HL-60 (cell line): ENCODE results near the gene CBX8.

Source experiments
- DNase-seq, 2 experiments: peaks; one replicate each; pipeline ENCODE4 v3.0.0-alpha.2; 2010 to 2020; ENCODE audit warnings: low read depth in 1 of 2, low spot score in 1 of 2
- H3K27ac ChIP-seq: fragments of 250-450 bp; sonication (Bioruptor Pico); replicated peaks from 2 replicates; pipeline ENCODE4 v1.5.1; 2020; ENCODE audit warnings: mild to moderate bottlenecking, moderate library complexity
- H3K27me3 ChIP-seq: fragments of 250-450 bp; sonication (Bioruptor Pico); 2 replicates; pipeline ENCODE4 v1.5.1; 2021; ENCODE audit warnings: mild to moderate bottlenecking, moderate library complexity; ENCODE audit not compliant: insufficient read depth, poor library complexity, severe bottlenecking
- H3K4me3 ChIP-seq: replicated peaks from 2 replicates; pipeline ENCODE4 v1.5.1; 2011; ENCODE audit warnings: mild to moderate bottlenecking, control low read depth, low read length; ENCODE audit not compliant: insufficient read depth
- GABPA ChIP-seq: IDR thresholded peaks from 2 replicates; pipeline ENCODE4 v1.6.1; 2012; ENCODE audit warnings: low read depth
- POLR2AphosphoS5 ChIP-seq: IDR thresholded peaks from 2 replicates; pipeline ENCODE4 v1.6.1; 2012; ENCODE audit warnings: low read depth
- SPI1 ChIP-seq: IDR thresholded peaks from 2 replicates; pipeline ENCODE4 v1.6.1; 2012; ENCODE audit warnings: low read depth, mild to moderate bottlenecking, borderline replicate concordance
- TF ChIP-seq, protein P1 (sequence below): IDR thresholded peaks from one replicate; pipeline ENCODE4 v1.5.1; 2011; ENCODE audit warnings: low read length, control low read depth, inconsistent platforms; ENCODE audit not compliant: insufficient read depth
- TF ChIP-seq, protein P2 (sequence below): IDR thresholded peaks from 2 replicates; pipeline ENCODE4 v1.6.1; 2012; ENCODE audit warnings: low read depth; ENCODE audit not compliant: insufficient replicate concordance

Gene CBX8

DNA sequence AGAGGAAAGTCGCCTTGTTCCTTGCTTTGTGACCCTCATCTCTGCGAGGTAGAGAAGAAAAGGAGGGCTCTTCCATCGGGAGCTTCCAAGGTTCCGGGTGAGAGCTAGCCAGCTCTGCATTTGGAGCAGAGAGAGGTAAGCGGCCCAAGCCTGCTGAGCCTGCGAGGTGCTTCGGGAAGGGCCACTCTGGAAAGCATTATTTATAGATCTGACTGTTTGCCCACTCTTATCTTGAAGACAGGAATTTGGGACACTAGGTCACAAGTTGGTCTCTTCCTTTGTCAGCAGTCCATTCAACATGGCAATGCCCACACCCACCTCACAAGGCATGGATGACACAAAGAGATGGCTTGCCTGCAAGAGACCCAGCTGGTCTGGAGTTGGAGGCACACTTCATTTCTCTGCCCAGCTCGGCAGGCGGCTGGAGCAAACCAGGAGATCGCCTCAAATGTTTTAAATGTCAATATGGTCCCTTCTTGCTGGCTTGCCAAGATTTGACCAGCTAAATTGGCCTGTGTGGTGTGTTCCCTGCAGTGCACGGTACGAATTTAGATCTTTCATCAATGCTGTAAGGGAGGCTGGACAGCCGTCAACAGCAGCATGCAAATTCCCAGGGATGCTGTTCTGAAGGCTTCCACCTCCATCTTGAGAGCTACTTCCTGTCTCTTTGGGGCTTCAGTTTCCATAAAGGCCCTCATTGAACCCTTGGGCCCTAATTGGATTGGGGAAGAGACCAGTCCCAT, 22.8 kb upstream of the CBX8 start:
- TF ChIP-seq, protein P1, sequence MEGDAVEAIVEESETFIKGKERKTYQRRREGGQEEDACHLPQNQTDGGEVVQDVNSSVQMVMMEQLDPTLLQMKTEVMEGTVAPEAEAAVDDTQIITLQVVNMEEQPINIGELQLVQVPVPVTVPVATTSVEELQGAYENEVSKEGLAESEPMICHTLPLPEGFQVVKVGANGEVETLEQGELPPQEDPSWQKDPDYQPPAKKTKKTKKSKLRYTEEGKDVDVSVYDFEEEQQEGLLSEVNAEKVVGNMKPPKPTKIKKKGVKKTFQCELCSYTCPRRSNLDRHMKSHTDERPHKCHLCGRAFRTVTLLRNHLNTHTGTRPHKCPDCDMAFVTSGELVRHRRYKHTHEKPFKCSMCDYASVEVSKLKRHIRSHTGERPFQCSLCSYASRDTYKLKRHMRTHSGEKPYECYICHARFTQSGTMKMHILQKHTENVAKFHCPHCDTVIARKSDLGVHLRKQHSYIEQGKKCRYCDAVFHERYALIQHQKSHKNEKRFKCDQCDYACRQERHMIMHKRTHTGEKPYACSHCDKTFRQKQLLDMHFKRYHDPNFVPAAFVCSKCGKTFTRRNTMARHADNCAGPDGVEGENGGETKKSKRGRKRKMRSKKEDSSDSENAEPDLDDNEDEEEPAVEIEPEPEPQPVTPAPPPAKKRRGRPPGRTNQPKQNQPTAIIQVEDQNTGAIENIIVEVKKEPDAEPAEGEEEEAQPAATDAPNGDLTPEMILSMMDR, result no peak
- TF ChIP-seq, protein P2, sequence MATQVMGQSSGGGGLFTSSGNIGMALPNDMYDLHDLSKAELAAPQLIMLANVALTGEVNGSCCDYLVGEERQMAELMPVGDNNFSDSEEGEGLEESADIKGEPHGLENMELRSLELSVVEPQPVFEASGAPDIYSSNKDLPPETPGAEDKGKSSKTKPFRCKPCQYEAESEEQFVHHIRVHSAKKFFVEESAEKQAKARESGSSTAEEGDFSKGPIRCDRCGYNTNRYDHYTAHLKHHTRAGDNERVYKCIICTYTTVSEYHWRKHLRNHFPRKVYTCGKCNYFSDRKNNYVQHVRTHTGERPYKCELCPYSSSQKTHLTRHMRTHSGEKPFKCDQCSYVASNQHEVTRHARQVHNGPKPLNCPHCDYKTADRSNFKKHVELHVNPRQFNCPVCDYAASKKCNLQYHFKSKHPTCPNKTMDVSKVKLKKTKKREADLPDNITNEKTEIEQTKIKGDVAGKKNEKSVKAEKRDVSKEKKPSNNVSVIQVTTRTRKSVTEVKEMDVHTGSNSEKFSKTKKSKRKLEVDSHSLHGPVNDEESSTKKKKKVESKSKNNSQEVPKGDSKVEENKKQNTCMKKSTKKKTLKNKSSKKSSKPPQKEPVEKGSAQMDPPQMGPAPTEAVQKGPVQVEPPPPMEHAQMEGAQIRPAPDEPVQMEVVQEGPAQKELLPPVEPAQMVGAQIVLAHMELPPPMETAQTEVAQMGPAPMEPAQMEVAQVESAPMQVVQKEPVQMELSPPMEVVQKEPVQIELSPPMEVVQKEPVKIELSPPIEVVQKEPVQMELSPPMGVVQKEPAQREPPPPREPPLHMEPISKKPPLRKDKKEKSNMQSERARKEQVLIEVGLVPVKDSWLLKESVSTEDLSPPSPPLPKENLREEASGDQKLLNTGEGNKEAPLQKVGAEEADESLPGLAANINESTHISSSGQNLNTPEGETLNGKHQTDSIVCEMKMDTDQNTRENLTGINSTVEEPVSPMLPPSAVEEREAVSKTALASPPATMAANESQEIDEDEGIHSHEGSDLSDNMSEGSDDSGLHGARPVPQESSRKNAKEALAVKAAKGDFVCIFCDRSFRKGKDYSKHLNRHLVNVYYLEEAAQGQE, result no peak
- TF ChIP-seq GABPA (no peak), POLR2AphosphoS5 (no peak), SPI1 (no peak)
- Histone ChIP-seq H3K4me3 (no peak overlapping the region), H3K27me3 (peaks cover 26% of the 10 kb centered on the region), H3K27ac (no peak overlapping the region)
- DNase-seq, result no peak

DNA sequence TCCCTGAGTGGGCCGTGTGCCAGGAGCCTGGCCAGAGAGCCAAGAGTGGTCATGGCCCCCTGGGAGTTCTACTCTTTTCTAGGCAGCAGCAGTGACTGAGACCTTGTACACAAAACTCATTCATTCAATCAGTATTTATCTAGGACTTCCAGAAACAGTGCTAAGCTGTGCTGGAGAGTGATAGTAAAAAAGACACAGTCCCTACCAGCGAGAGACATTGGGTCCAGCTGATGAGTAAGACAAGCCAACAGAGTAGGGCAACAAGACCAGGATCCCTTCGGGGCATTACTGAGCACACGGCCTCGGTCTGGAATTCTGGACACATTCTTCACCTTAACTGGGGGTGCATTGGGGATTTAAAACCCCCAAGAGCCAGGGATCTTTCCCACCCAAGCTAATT, 22.2 kb upstream of the CBX8 start:
- peaks cover 32% of the 10 kb centered on the region for H3K27me3 ChIP-seq
- TF ChIP-seq POLR2AphosphoS5 (no peak), GABPA (no peak)
- no peak for DNase-seq
- H3K4me3 ChIP-seq, result no peak overlapping the region
- H3K27ac ChIP-seq, result no peak overlapping the region

DNA sequence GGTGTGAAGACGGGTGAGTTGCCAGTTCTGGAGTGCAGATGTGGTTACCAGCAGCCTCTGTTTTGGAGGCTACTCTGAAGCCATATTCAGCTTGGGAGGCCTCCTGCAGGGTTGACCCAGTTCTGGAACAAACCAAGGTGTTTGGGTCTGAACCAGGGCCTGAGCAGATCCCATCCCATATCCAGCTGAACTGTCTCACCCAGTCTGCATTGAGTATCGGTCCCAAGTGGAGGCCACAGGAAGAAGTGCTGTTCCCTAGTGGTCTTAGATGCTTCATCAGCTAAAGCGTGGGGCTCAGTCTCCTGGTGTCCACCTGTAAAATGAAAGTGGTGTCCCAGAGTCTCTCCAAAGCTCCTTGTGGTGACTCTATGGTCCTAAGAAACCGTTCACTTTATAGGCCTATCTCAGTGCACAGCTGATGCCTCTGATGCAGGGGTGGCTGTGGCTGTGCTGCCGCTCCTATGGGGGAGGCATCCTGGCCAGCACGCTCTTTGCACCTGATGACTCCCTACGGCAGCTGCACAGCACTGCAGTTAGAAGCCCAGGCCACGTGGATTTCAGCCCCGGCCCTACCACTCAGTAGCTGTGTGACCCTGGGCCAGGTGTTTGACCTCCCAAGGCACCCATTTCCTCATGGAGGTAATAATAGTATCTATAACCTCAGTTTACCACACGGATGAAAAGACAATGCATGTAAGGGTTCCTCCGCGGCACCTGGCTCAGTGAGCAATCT, 21.3 kb upstream of the CBX8 start:
- no peak for DNase-seq
- Histone ChIP-seq H3K27me3 (peaks cover 35% of the 10 kb centered on the region), H3K27ac (no peak overlapping the region), H3K4me3 (no peak overlapping the region)
- no peak for TF ChIP-seq POLR2AphosphoS5
- TF ChIP-seq, protein P1, result no peak
- no peak for TF ChIP-seq SPI1
- TF ChIP-seq GABPA, result no peak
- TF ChIP-seq, protein P2, result no peak

DNA sequence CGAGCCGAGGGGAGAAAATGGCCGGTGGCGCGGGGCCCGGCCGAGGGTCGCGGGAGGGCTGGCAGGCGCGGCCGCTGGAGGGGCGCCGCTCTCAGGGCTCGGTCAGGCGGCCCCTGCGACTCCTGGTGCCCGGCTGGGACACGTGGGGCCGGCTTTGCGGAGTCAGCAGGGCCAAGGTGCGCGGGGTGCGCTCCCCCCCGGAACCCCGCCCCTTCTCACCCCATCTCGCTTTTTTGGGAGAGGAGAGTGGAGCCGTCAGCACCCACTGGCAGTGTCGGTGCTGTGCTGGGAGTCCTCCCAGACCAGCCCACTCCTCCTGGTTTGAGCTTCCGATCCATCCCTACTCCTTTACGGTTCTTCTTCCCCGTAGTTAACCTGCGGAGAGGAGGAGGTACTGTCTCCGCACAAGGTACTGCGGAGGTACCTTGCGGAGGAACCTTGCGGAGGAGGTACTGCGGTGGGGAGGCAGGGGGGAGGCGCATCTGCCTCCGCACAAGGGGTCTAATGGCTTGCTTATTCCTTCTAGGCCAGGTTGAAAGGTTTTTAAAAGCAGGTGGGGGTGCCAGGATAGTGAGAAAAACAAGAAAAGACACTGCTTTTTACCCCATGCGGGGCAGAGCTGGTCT, 19.1 kb upstream of the CBX8 start:
- peaks cover 56% of the 10 kb centered on the region for H3K27me3 ChIP-seq
- H3K4me3 ChIP-seq, result no peak overlapping the region
- no peak for TF ChIP-seq SPI1
- DNase-seq, result no peak
- H3K27ac ChIP-seq, result no peak overlapping the region
